HepG2 (cell line): ENCODE results near the gene PCSK6. TPM values are rescaled to one million over a fixed set of nuclear protein-coding genes. Genes with fewer than 3 reads are reported as not detected.

ENCODE experiments used
- CEBPB ChIP-seq: IDR thresholded peaks from 2 replicates; pipeline ENCODE4 v1.6.1; 2011; ENCODE audit warnings: low read depth, low read length, improper control_type of control experiment, borderline replicate concordance
- CREM ChIP-seq, 2 experiments: sonication (generic) in 1 of 2; formaldehyde crosslinking in 1 of 2; IDR thresholded peaks; 2 replicates each; pipeline versions ENCODE4 v1.4.0 to v1.6.1; 2016 to 2020; ENCODE audit warnings: antibody characterized with exemption in 1 of 2, mild to moderate bottlenecking in 1 of 2, missing genetic modification reagents in 1 of 2
- FOXO1 ChIP-seq: sonication (generic); formaldehyde crosslinking; IDR thresholded peaks from 2 replicates; pipeline ENCODE4 v1.4.0; 2020; ENCODE audit warnings: missing genetic modification reagents
- GPBP1L1 ChIP-seq: sonication (generic); formaldehyde crosslinking; IDR thresholded peaks from 2 replicates; pipeline ENCODE4 v1.5.0; 2020; ENCODE audit warnings: mild to moderate bottlenecking, missing genetic modification reagents
- HNRNPL ChIP-seq: fragments of 200-400 bp; formaldehyde crosslinking; IDR thresholded peaks from 2 replicates; pipeline ENCODE4 v1.6.1; 2017; ENCODE audit warnings: mild to moderate bottlenecking, low read depth, low read length
- KAT2B ChIP-seq: fragments of 150-350 bp; IDR thresholded peaks from 2 replicates; pipeline ENCODE4 v1.6.1; 2014; ENCODE audit warnings: low read depth, low read length, borderline replicate concordance
- KDM5B ChIP-seq: sonication (generic); formaldehyde crosslinking; IDR thresholded peaks from 2 replicates; pipeline ENCODE4 v1.4.0; 2020; ENCODE audit warnings: missing genetic modification reagents, mild to moderate bottlenecking, borderline replicate concordance
- MEF2D ChIP-seq: sonication (generic); formaldehyde crosslinking; IDR thresholded peaks from 2 replicates; pipeline ENCODE4 v1.5.1; 2020; ENCODE audit warnings: mild to moderate bottlenecking, missing genetic modification reagents
- SCMH1 ChIP-seq: sonication (generic); formaldehyde crosslinking; IDR thresholded peaks from 2 replicates; pipeline ENCODE4 v1.9.0; 2021; ENCODE audit warnings: missing genetic modification reagents, mild to moderate bottlenecking, borderline replicate concordance
- SNAI1 ChIP-seq: sonication (generic); formaldehyde crosslinking; IDR thresholded peaks from 2 replicates; pipeline ENCODE4 v1.5.0; 2020; ENCODE audit warnings: mild to moderate bottlenecking, missing genetic modification reagents, borderline replicate concordance
- SYNCRIP ChIP-seq: fragments of 200-400 bp; formaldehyde crosslinking; IDR thresholded peaks from 2 replicates; pipeline ENCODE4 v1.6.1; 2018; ENCODE audit warnings: mild to moderate bottlenecking, low read depth, low read length; ENCODE audit not compliant: insufficient read depth
- TRIM24 ChIP-seq: sonication (generic); formaldehyde crosslinking; IDR thresholded peaks from 2 replicates; pipeline ENCODE4 v1.8.0; 2022; ENCODE audit warnings: mild to moderate bottlenecking, missing genetic modification reagents
- ZBTB20 ChIP-seq: sonication (generic); formaldehyde crosslinking; IDR thresholded peaks from 2 replicates; pipeline ENCODE4 v1.8.1; 2023; ENCODE audit warnings: missing genetic modification reagents, low read depth, mild to moderate bottlenecking, borderline replicate concordance
- ZNF484 ChIP-seq: sonication (generic); formaldehyde crosslinking; IDR thresholded peaks from 2 replicates; pipeline ENCODE4 v1.5.1; 2020; ENCODE audit warnings: mild to moderate bottlenecking, low read depth, missing genetic modification reagents, borderline replicate concordance
- polyA plus RNA-seq, 8 experiments: library from polyadenylated mRNA; depleted of rRNA in 3 of 8; stranded (reverse) in 7 of 8; unstranded in 1 of 8; fragments of >200 nt; fragmentation: Illumina TruSeq in 4 of 8; extraction: Trizol in 4 of 8; gene quantifications; 2 replicates each; pipeline versions ENCODE4 v1.2.1 to v1.2.3, GENCODE V29; 2011 to 2016; ENCODE audit warnings: low read depth in 4 of 8, missing spikeins in 1 of 8, mixed read lengths in 1 of 8; ENCODE audit not compliant: insufficient read depth in 1 of 8
- total RNA-seq, 5 experiments: library from RNA; depleted of rRNA; stranded (reverse); fragments of >200 nt; fragmentation: Illumina TruSeq; extraction: Trizol; gene quantifications; 2 replicates each; pipeline ENCODE4 v1.2.3, GENCODE V29; 2016; ENCODE audit warnings: low read depth in 1 of 5
- TF ChIP-seq, protein P1 (sequence below): sonication (generic); formaldehyde crosslinking; IDR thresholded peaks from 2 replicates; pipeline ENCODE4 v1.9.0; 2022; ENCODE audit warnings: missing genetic modification reagents, mild to moderate bottlenecking, borderline replicate concordance
- TF ChIP-seq, protein P2 (sequence below): sonication (generic); formaldehyde crosslinking; IDR thresholded peaks from 2 replicates; pipeline ENCODE4 v1.4.0; 2020; ENCODE audit warnings: mild to moderate bottlenecking, missing genetic modification reagents

Gene PCSK6
- total and polyA plus RNA-seq, 2 of the 13 experiments (the other 11 are each of a cell fraction or from before 2014, with no cell fraction given) = 56.5 to 155 TPM

- no peak for TF ChIP-seq TRIM24 (CRISPR knock-in tag)
- no peak for TF ChIP-seq SYNCRIP
- TF ChIP-seq GPBP1L1 = no peak
- 0 out of 2 replicates have a peak, but pooled peaks have one; percentile 91 for TF ChIP-seq KDM5B (CRISPR knock-in tag)
- no peak for TF ChIP-seq CREM (IDR thresholded peaks at IDR 0.05)
- no peak for TF ChIP-seq CREM (CRISPR knock-in tag; IDR thresholded peaks at IDR 0.05)
- TF ChIP-seq KAT2B = no peak
- TF ChIP-seq HNRNPL = no peak
- TF ChIP-seq, protein P1, sequence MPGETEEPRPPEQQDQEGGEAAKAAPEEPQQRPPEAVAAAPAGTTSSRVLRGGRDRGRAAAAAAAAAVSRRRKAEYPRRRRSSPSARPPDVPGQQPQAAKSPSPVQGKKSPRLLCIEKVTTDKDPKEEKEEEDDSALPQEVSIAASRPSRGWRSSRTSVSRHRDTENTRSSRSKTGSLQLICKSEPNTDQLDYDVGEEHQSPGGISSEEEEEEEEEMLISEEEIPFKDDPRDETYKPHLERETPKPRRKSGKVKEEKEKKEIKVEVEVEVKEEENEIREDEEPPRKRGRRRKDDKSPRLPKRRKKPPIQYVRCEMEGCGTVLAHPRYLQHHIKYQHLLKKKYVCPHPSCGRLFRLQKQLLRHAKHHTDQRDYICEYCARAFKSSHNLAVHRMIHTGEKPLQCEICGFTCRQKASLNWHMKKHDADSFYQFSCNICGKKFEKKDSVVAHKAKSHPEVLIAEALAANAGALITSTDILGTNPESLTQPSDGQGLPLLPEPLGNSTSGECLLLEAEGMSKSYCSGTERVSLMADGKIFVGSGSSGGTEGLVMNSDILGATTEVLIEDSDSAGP (CRISPR knock-in tag) = peak; percentile 97
- no peak for TF ChIP-seq ZNF484
- no peak for TF ChIP-seq SCMH1 (CRISPR knock-in tag)
- peak; percentile 65 for TF ChIP-seq MEF2D (CRISPR knock-in tag)
- 0 out of 2 replicates have a peak, but pooled peaks have one; percentile 55 for TF ChIP-seq SNAI1 (CRISPR knock-in tag)
- peak; percentile 64 for TF ChIP-seq FOXO1 (CRISPR knock-in tag)
- TF ChIP-seq, protein P2, sequence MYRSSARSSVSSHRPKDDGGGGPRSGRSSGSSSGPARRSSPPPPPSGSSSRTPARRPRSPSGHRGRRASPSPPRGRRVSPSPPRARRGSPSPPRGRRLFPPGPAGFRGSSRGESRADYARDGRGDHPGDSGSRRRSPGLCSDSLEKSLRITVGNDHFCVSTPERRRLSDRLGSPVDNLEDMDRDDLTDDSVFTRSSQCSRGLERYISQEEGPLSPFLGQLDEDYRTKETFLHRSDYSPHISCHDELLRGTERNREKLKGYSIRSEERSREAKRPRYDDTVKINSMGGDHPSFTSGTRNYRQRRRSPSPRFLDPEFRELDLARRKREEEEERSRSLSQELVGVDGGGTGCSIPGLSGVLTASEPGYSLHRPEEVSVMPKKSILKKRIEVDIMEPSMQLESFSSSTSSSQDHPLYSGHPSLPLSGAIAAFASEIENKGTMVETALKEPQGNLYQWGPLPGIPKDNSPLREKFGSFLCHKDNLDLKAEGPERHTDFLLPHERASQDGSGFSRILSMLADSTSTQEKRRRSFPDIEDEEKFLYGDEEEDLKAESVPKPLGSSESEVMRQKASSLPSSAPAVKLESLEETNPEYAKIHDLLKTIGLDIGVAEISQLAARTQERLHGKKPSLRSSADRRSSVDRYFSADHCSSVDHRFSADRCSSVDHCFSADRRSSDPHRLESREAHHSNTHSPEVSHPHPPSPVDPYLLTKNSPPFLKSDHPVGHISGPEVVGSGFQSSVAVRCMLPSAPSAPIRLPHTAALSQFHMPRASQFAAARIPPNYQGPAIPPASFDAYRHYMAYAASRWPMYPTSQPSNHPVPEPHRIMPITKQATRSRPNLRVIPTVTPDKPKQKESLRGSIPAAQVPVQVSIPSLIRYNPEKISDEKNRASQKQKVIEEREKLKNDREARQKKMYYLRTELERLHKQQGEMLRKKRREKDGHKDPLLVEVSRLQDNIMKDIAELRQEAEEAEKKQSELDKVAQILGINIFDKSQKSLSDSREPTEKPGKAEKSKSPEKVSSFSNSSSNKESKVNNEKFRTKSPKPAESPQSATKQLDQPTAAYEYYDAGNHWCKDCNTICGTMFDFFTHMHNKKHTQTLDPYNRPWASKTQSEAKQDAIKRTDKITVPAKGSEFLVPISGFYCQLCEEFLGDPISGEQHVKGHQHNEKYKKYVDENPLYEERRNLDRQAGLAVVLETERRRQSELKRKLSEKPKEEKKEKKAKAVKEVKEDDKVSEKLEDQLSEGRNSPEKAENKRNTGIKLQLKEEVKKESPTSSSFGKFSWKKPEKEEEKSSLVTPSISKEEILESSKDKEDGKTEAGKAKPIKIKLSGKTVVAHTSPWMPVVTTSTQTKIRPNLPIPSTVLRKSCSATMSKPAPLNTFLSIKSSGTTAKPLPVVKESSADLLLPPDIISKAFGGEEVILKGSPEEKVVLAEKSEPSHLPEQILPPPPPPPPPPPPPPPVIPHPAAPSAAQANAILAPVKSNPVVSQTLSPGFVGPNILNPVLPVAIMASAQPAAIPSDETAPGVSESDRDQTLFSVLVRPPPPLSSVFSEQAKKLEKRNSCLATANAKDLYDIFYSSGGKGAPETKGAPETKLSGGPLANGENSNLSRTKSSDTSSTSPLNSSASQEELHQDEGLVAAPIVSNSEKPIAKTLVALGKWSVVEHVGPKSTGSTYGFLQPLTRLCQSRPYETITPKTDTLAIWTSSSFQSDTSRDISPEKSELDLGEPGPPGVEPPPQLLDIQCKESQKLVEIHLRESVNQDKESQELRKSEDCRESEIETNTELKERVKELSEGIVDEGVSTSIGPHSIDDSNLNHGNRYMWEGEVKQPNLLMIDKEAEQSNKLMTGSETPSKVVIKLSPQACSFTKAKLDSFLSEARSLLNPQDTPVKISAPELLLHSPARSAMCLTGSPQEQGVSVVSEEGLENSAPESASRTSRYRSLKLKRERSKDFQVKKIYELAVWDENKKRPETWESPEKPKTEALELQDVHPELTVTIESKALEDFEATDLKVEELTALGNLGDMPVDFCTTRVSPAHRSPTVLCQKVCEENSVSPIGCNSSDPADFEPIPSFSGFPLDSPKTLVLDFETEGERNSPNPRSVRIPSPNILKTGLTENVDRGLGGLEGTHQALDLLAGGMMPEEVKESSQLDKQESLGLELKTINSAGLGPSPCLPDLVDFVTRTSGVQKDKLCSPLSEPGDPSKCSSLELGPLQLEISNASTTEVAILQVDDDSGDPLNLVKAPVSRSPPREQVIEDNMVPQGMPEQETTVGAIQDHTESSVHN (CRISPR knock-in tag) = peak; percentile 75
- no peak for TF ChIP-seq CEBPB
- no peak for TF ChIP-seq ZBTB20 (CRISPR knock-in tag)
Observed at GRCh38 chr15:101294731-101295606, 194.5 kb downstream of the PCSK6 start, which contains the start of gene SNRPA1 (continued).
